Measurements from ENCODE around the gene CACNA1A. TPM values are rescaled to one million over a fixed set of nuclear protein-coding genes. Genes with fewer than 3 reads are reported as not detected.

CACNA1A gene
- total RNA-seq, 1 donor from 2014 or later = 0.44 TPM

- Histone ChIP-seq H3K27ac (replicated peaks) (no peak overlapping the region), H3K9me3 (replicated peaks) (peaks cover 25% of the 10 kb centered on the region), H3K4me3 (no peak overlapping the region), H3K27me3 (ENCODE audit: low read depth) (peaks cover 58% of the 10 kb centered on the region), H3K36me3 (no peaks in the 10 kb centered on the region), H3K4me1 (no peaks in the 10 kb centered on the region)
- intact Hi-C loops (cut with micrococcal nuclease) = no loop called here
- TF ChIP-seq, protein P1, sequence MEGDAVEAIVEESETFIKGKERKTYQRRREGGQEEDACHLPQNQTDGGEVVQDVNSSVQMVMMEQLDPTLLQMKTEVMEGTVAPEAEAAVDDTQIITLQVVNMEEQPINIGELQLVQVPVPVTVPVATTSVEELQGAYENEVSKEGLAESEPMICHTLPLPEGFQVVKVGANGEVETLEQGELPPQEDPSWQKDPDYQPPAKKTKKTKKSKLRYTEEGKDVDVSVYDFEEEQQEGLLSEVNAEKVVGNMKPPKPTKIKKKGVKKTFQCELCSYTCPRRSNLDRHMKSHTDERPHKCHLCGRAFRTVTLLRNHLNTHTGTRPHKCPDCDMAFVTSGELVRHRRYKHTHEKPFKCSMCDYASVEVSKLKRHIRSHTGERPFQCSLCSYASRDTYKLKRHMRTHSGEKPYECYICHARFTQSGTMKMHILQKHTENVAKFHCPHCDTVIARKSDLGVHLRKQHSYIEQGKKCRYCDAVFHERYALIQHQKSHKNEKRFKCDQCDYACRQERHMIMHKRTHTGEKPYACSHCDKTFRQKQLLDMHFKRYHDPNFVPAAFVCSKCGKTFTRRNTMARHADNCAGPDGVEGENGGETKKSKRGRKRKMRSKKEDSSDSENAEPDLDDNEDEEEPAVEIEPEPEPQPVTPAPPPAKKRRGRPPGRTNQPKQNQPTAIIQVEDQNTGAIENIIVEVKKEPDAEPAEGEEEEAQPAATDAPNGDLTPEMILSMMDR (IDR thresholded peaks at IDR 0.05; ENCODE audit: borderline replicate concordance) = no peak
- DNase-seq = no peak
Observed at GRCh38 chr19:13355356-13355755, 150.9 kb downstream of the CACNA1A start.

DNA sequence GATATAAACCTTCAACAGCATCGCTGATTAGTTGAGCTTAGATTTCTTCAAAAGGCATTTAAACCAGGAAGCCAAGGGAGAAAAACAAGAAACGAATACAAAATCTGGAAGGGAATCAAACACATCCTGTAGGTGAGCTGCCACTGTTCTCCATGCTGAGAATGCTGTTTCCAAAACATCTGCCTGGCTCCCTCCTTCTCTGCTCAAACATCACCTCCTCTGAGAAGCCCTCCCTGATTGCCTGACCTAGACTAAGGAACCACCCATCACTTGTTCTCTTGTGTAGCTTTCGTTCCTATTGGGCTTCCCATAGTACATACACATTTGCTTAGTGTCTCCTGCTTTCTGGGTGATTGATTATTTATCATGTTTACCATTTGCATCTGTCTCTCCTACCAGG, 152.7 kb downstream of the CACNA1A start:
- Histone ChIP-seq H3K9me3 (replicated peaks) (peaks cover 19% of the 10 kb centered on the region), H3K36me3 (no peaks in the 10 kb centered on the region), H3K4me1 (no peaks in the 10 kb centered on the region), H3K27ac (replicated peaks) (no peak overlapping the region), H3K27me3 (ENCODE audit: low read depth) (peaks cover 62% of the 10 kb centered on the region), H3K4me3 (no peak overlapping the region)
- TF ChIP-seq, protein P1 (IDR thresholded peaks at IDR 0.05; ENCODE audit: borderline replicate concordance) = no peak
- intact Hi-C loops (cut with micrococcal nuclease) = no loop called here
- no peak for DNase-seq

DNA sequence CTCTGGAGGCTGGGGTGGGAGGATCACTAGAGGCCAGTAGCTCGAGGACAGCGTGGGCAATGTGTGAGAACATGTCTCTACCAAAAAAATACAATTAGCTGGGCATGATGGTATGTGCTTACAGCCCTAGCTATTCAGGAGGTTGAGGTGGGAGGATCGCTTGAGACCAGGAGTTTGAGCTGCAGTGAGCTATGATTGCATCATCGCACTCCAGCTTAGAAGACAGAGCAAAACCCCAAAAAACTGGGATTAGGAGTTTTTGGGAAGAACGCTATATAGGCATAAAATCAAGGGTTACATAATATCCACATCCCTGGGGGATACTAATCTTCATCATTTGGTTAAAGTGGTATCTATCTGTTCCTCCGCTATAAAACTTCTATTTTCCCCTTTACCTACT, 155.5 kb downstream of the CACNA1A start:
- H3K36me3 ChIP-seq = no peaks in the 10 kb centered on the region
- TF ChIP-seq, protein P1 (IDR thresholded peaks at IDR 0.05; ENCODE audit: borderline replicate concordance) = no peak
- no peak overlapping the region for H3K4me3 ChIP-seq
- H3K9me3 ChIP-seq (replicated peaks) = peaks cover 19% of the 10 kb centered on the region
- no peaks in the 10 kb centered on the region for H3K4me1 ChIP-seq
- no peak for DNase-seq
- peaks cover 54% of the 10 kb centered on the region for H3K27me3 ChIP-seq (ENCODE audit: low read depth)
- no peak overlapping the region for H3K27ac ChIP-seq (replicated peaks)
- intact Hi-C loops (cut with micrococcal nuclease) = no loop called here

DNA sequence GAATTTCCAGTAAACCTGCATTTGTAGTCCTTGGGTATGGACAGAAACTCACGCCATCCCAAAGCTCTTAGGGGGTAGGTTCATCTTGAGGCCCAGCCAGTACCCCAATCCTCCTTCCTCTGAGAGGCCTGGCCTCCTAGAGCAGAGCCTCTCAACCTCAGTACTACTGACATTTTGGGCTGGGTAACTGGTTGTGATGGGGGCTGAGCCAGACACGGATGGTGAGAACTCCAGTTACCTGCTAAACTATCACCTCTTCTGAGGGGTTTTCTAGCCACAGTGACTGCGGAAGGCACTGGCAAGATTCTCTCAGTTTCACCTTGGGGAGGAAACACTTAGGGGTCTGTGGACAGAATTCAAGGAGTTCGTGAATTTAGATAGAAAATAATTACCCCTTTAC, 156.2 kb downstream of the CACNA1A start:
- intact Hi-C loops (cut with micrococcal nuclease) = no loop called here
- no peak overlapping the region for H3K4me3 ChIP-seq
- peaks cover 19% of the 10 kb centered on the region for H3K9me3 ChIP-seq (replicated peaks)
- no peaks in the 10 kb centered on the region for H3K36me3 ChIP-seq
- no peaks in the 10 kb centered on the region for H3K4me1 ChIP-seq
- no peak overlapping the region for H3K27ac ChIP-seq (replicated peaks)
- TF ChIP-seq, protein P1 (IDR thresholded peaks at IDR 0.05; ENCODE audit: borderline replicate concordance) = no peak
- DNase-seq = no peak
- H3K27me3 ChIP-seq (ENCODE audit: low read depth) = peaks cover 47% of the 10 kb centered on the region

GRCh38 chr19:13347367-13347766, 158.9 kb downstream of the CACNA1A start:
- intact Hi-C loops (cut with micrococcal nuclease) = no loop called here
- no peak for DNase-seq
- H3K27me3 ChIP-seq (ENCODE audit: low read depth) = peaks cover 31% of the 10 kb centered on the region
- H3K4me3 ChIP-seq = no peak overlapping the region
- no peaks in the 10 kb centered on the region for H3K36me3 ChIP-seq
- no peak overlapping the region for H3K27ac ChIP-seq (replicated peaks)
- no peaks in the 10 kb centered on the region for H3K4me1 ChIP-seq
- H3K9me3 ChIP-seq (replicated peaks) = peaks cover 32% of the 10 kb centered on the region
- TF ChIP-seq, protein P1 (IDR thresholded peaks at IDR 0.05; ENCODE audit: borderline replicate concordance) = no peak

DNA sequence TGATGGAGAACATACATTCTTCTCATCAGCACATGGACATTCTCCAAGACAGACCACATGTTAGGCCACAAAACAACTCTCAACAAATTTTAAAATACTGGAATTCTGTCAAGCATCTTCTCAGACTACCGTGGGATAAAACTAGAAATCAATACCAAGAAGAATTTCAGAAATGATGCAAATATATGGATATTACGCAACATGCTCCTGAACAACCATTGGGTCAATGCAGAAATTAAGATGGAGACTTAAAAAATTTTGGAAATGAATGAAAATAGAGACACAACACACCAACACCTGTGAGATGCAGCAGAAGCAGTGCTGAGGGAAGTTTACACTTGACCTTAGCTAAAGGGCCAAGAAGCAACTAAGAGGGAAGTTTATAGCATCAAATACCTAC, 162.8 kb downstream of the CACNA1A start:
- no peak for DNase-seq
- TF ChIP-seq, protein P1 (IDR thresholded peaks at IDR 0.05; ENCODE audit: borderline replicate concordance) = no peak
- intact Hi-C loops (cut with micrococcal nuclease) = no loop called here
- peaks cover 18% of the 10 kb centered on the region for H3K9me3 ChIP-seq (replicated peaks)
- no peaks in the 10 kb centered on the region for H3K4me1 ChIP-seq
- no peaks in the 10 kb centered on the region for H3K36me3 ChIP-seq
- no peak overlapping the region for H3K27ac ChIP-seq (replicated peaks)
- peaks cover 32% of the 10 kb centered on the region for H3K27me3 ChIP-seq (ENCODE audit: low read depth)
- no peak overlapping the region for H3K4me3 ChIP-seq

Measured in left ventricle myocardium inferior (tissue), 1 donor.